CD4-positive, alpha-beta T cell treated with Interleukin-4 for 4 hours (primary cell): ENCODE data around the gene GINS1.

ENCODE experiments used
- DNase-seq: peaks from one replicate; pipeline ENCODE4 v3.0.0-alpha.2; 2020

Gene GINS1

DNA sequence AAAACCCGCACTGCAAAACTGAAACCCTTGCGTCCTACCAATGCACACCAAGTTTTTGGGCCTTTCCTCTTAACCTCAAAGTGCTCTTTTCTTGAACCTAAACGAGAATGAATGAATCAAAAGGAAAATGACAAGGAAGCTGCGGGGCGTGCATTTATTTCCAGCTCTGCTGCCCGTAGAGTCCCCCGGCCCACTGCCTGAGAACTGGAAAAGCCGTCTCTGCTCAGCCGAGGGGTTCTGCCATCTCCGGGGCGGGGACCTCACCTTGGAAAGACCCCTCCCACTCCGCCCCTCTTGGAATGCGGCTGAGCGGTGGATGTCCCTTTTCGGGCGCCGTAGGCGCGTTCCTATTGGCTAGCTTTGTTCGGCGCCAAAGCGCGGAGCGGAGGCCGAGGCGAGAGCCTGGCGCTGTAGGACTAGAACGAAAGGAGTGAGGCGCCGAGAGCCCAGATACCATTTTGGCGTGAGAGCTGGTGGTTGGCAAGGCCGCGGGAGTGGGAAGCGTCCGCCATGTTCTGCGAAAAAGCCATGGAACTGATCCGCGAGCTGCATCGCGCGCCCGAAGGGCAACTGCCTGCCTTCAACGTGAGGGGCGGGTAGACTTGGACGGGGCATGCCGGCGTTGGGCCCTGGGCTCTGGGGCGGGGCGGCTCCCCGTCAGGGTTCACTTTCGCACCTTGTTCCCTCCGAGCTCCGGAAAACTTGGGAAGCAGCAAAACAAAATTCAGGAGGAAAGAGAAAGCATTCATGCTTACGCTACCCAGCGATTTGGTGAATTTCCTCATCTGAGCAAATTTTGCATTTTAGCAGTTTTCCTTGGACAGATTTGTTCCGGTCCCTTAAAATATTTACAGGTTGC is at the start of gene GINS1:
Gene GINS1, plus strand, starts transcription at position 363 of the 859 bp plus-strand sequence. Its CDS starts 148 bp downstream, at position 511.
- peak; percentile 75 for DNase-seq

GRCh38 chr20:25360631-25361286 is 46.7 kb upstream of the GINS1 start:
- no peak for DNase-seq

DNA sequence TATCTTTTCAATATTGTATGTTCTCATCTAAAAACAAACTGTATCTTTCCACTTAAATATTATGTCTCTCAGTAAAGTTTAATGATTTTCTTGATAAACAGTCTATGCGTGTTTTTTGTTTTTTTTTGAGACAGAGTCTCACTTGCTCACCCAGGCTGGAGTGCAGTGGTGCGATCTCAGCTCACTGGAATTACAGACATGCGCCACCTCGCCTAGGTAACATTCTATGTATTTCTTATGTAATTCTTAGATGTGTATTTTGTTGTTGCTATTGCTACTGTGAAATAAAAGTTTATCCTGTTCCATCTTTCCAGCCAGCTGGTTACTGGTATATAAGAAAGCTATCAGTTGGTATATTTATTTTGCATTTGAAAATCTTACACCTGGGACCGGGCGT is 46.2 kb upstream of the GINS1 start:
- no peak for DNase-seq

DNA sequence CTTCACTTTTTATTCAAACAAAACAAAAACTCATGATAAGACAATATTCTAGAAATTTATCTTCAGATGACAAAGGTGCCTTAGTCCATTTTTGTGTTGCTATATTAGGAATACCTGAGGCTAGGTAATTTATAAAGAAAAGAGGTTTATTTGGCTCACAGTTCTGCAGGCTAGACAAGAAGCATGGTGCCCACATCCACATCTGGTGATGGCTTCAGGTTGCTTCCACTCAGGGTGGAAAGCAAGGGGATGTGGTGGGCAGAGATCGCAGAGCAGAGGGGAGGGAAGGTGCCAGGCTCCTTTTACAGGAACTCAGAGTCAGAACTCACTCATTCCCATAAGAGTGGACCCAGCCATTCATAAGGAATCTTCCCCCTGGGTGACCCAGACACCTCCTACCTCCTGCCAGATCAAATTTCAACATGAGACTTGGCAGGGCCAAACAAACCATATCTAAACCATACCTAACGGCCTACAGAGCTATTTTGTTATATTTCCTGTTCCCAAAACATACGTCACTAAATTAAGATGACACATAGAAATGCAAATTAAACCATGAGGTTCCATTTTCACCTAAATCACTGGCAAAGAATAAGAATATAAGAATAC is 43.2 kb upstream of the GINS1 start:
- DNase-seq, result no peak

GRCh38 chr20:25364879-25365699 is 42.4 kb upstream of the GINS1 start:
- no peak for DNase-seq

- no peak for DNase-seq
Measured at GRCh38 chr20:25368526-25368925, 38.9 kb upstream of the GINS1 start.

DNA sequence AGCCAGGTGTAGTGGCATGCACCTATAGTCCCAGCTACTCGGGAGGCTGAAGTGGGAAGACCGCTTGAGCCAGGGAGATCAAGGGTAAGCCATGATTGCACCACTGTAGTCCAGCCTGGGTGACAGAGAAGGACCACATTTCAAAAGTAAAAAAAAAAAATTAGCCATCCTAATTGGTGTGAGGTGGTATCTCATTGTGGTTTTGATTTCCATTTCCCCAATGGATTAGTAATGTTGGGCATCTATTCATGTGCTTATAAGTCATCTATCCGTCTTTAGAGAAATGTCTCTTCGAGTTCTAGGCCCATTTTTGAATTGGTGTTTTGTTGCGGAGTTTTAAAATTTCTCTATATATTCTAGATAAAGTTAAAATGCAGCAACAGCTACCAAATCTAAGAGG is 38.5 kb upstream of the GINS1 start:
- DNase-seq, result no peak

- no peak for DNase-seq
Measured at GRCh38 chr20:25369529-25369928, 37.9 kb upstream of the GINS1 start.

GRCh38 chr20:25369971-25370370 is 37.5 kb upstream of the GINS1 start:
- DNase-seq, result no peak

- DNase-seq, result no peak
Measured at GRCh38 chr20:25372584-25373336, 34.7 kb upstream of the GINS1 start.

DNA sequence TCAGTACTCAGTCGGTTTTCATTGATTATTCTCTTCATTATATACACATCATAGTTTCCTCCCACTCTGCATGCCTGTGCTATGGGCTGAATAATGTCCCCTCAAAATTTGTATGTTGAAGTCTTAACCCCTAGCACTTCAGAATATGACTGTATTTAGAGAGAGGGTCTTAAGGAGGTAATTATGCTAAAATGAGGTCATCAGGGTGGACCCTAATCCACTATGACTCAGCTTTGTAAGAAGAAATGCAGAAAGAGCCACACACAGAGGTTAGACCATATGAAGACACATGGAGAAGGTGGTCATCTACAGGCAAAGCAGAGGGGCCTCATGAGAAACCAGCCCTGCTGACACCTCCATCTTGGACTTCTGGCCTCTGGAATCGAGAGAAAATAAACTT is 32.6 kb upstream of the GINS1 start:
- no peak for DNase-seq

DNA sequence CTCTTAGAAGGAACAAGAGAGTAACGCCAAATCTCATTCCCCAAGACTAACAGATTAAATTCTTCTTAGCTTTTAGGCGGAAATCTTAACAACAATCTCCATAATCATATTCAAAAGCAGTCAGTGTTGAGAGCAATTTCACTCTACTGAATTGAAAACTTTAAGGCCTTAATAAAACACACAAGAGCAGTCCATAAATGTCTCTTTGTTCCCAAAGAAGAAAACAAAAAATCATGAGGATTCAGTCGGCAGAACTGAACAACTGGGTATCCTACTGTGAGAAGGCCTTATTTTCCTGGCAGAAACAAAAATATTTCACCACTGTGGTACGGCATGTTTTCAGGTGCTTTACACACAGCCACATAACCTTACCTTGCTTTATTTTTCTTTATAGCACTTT is 31.2 kb upstream of the GINS1 start:
- DNase-seq, result no peak

DNA sequence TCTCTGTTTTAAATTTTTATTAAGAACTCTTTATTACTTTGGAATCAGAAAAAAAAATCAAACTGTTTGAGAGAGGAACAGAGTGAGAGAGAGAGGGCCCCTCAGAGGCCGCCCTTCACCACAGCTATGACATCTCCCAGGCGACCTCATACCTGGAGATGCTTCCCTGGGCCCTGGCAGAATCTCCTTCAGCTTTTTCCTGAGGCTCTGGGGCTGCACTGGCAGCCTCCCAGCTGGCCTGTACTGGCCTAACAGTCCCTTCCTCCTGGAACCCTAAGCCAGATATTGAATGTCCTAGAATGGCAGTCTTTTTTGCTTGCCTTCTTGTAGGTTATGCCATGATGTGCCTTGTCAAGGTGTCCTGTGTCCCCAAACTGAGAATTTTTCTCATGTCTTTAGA is 30.6 kb upstream of the GINS1 start:
- DNase-seq, result no peak

- DNase-seq, result no peak
Measured at GRCh38 chr20:25378189-25378883, 29.1 kb upstream of the GINS1 start.

DNA sequence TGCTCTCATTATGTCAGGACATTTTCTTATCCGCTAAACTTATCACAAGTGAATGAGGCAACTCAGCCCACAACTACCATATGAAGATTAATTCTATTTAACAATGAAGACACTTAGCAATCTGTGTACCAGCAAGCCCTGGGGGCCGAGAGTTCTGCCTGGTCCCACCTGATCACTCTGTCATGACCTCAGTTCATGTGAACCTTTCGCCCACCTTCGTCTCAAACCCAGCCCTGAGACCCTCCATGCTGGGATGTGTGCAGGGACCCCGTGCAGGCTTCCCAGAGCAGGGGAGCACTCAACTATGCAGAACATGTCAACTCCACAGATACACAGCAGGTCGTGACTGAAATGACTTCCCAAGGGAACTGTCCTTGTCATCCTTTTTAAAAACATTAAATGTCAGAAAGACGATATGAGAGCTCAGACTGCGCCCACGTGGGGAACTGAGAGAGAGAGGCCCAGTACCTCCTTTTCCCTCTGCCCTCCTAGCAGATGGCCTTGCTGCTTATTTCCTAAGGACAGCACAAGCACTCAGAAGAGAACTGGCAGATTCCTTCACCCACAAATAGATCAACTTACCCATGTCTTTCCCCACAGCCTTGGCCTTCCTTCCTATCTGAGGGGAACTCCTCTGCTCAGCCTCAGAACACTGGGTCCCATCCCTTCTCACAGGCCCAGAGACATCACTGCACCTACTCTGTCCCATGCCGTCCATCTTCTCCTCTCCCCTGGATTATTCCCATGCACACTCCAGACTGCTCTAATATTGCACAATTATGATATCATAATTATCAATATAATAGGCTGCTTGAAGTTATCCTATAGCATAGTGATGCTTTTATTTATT is 28.4 kb upstream of the GINS1 start:
- DNase-seq, result no peak

DNA sequence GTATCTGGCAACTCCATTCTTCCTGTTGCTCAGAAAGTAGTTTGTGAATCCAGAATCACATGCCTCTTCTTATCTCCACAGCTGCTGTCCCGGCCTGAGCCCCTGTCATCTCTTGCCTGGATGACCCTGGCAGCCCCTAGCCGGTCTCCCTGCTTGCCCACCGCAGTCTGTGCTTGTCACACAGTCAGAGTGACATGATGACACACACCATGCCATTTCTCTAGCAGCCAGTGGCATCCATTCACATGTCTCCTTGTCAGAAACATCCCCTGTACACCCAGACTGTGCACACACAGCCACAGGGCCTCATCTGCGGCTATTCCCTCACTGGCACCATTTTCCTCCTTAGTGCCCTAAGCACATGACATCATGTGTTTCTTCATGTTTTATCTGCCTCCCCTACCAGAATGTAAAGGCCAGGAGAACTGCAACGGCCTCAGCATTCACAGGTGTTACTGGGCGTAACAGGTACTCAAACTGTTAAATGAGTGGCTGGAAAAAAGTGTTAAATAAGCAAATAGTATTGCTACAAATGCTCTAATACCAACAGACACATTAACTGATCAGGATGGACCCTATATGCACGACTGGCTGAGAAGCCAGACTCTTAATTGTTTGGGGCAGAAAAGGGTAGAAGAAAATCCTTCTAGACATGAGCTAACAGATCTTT is 26.4 kb upstream of the GINS1 start:
- no peak for DNase-seq

DNA sequence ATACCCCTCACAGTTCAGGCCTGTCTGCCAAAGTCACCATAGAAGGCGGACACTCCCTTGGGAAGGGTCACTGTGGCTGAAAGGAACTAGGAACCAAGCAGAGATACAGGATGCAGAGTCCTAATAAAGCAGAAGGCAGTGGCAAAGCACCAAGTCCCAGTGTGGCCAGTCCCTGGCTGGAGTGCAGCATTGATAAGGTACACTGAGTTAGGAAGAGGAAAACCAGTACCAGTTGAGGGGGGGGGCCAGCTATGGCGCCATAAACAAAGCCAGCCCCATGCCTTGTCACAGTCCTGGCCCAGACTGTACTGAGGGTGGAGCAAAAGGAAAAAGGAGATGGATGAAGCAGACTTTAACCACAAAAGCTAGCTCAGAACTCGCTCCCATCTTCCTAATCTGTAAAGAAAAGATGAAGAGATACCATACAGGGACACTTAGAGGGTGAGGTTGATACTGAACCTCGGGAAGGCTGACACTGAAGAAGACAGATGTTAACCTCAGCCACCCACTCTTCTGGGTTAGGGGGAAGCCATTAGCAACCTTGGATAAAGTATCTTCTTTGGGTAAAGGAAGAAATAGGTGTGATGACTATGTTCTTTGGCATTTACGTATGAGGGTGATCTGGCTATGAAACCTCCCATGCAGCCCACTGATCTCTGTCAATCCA is 24.6 kb upstream of the GINS1 start:
- no peak for DNase-seq

DNA sequence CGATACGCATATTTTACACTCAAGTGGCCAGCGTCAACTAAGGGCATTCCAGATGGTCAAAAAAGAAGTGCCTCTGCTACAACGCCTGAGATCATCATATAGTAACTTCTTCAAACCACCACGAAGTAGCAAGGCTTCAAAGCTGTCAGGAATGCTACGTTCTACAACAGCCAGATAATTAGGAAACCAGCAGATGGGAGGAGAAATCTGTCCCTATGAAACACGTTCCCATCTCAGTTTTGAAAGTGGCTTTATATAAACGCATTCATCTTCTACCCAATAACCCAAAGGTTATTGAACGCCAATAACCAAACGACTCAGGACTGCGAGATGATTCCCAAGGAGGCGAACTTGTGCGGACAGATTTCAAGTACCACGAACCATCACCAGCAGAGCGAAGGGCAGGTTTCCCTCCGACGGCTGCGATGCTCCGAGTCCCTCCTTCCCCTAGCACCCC is 18.0 kb upstream of the GINS1 start:
- no peak for DNase-seq

GRCh38 chr20:25389858-25390537 is 17.5 kb upstream of the GINS1 start:
- no peak for DNase-seq
